ENCODE data around the gene C17orf78. TPM values are rescaled to one million over a fixed set of nuclear protein-coding genes. Genes with fewer than 3 reads are reported as not detected.
A peak's percentile ranks its signal among the peaks of the same experiment; 100 is the strongest.

Gene C17orf78
- total RNA-seq, 1 experiment from 2014 or later, result not detected

DNA sequence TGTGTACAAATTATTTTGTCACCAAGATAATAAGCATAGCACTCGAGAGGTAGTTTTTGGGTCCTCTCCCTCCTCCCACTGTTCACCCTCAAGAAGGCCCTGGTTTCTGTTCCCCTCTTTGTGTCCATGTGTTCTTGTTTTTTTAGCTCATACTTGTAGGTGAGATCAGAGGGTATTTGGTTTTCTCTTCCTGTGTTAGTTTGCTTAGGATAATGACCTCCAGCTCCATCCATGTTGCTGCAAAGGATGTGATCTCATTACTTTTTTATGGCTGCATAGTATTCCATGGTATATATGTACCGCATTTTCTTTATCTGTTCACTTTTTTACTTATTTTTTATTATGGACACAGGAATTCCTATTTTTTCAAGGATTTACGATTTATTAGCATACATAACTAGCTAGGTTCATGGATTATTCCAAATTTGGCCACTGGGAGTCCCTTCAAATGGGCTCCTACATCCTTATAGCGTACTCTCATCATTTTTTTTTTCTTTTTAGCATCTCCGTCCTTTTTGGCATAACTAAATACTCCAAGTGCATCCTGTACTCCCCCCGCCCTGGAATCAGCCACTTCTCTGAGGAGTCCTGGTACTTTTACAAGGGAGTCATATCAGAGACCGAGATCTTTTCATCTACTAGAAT is 38.2 kb downstream of the C17orf78 start:
- Mint-ChIP-seq H3K27me3 (ENCODE audit: insufficient read depth, unreplicated experiment) (no peaks in the 10 kb centered on the region), H3K4me3 (ENCODE audit: unreplicated experiment) (no peak overlapping the region), H3K4me1 (ENCODE audit: insufficient read depth, unreplicated experiment) (no peaks in the 10 kb centered on the region), H3K27ac (ENCODE audit: low read depth, unreplicated experiment) (no peak overlapping the region), H3K36me3 (ENCODE audit: insufficient read depth, unreplicated experiment) (peaks cover 71% of the 10 kb centered on the region), H3K9me3 (ENCODE audit: unreplicated experiment) (no peaks in the 10 kb centered on the region)
- ChIA-PET POLR2A (interaction anchor here (0.6 to 1.0 kb wide), 5 partner anchors 9 to 1557 kb away, joined by 3 to 4 read pairs (median 3); no protein-coding TSS in a partner anchor), CTCF (interaction anchor here (0.6 to 1.2 kb wide), 6 partner anchors 13 to 1184 kb away, joined by 3 to 6 read pairs (median 3); no protein-coding TSS in a partner anchor)
- TF ChIP-seq, protein P1, sequence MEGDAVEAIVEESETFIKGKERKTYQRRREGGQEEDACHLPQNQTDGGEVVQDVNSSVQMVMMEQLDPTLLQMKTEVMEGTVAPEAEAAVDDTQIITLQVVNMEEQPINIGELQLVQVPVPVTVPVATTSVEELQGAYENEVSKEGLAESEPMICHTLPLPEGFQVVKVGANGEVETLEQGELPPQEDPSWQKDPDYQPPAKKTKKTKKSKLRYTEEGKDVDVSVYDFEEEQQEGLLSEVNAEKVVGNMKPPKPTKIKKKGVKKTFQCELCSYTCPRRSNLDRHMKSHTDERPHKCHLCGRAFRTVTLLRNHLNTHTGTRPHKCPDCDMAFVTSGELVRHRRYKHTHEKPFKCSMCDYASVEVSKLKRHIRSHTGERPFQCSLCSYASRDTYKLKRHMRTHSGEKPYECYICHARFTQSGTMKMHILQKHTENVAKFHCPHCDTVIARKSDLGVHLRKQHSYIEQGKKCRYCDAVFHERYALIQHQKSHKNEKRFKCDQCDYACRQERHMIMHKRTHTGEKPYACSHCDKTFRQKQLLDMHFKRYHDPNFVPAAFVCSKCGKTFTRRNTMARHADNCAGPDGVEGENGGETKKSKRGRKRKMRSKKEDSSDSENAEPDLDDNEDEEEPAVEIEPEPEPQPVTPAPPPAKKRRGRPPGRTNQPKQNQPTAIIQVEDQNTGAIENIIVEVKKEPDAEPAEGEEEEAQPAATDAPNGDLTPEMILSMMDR (IDR thresholded peaks at IDR 0.05; ENCODE audit: unreplicated experiment), result peak; percentile 28
- no peak for DNase-seq (ENCODE audit: unreplicated experiment)
- intact Hi-C loops (cut with micrococcal nuclease), result no loop called here
- no TSS peak for BruUV-seq (replicated peaks)

DNA sequence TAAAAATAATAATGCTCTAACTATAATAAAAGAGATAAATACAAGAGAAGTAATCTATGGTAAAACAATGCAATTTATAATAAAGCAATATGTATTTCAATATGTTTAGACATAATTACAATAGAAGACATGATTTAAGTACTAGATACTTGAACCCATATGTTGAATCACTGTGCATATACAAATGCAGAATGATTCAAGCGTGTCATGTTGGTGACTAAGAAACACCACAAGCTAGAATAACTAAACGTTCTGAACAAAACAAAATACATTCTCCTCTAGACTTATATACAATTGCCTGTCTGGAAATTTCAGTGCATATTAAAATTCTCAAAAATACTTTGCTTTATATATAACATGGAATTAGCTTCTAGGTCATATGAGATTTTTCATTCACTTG is 42.1 kb downstream of the C17orf78 start:
- CTCF ChIA-PET, result interaction anchor here (0.6 kb wide), 1 partner anchor 118 kb away, joined by 4 read pairs; no protein-coding TSS in a partner anchor

DNA sequence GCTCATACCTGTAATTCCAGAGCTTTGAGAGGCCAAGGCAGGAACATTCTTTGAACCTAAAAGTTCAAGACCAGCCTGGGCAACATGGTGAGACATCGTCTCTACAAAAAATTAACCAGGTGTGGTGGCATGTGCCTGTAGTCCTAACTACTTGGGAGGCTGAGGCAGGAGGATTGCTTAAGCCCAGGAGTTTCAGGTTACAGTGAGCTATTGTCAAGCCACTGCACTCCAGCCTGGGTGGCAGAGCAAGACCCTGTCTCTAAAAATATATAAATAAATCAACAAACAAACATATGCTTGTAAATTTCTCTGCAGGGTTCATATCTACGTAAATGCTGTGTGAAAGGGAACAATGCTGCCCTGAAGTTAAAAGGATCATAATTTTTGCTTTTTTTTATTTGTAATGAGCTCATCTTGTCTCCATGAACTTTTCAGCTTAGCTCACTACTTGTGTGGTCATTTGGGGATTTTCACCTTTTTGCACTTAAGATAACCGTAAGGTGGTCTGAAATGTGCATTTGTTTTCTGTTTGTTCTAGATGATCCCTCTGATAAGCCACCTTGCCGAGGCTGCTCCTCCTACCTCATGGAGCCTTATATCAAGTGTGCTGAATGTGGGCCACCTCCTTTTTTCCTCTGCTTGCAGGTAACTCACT is 47.3 kb downstream of the C17orf78 start:
- DNase-seq (ENCODE audit: unreplicated experiment), result no peak
- no TSS peak for BruUV-seq (replicated peaks)
- H3K27me3 Mint-ChIP-seq (ENCODE audit: insufficient read depth, unreplicated experiment), result no peaks in the 10 kb centered on the region
- H3K4me3 Mint-ChIP-seq (ENCODE audit: unreplicated experiment), result no peak overlapping the region
- H3K36me3 Mint-ChIP-seq (ENCODE audit: insufficient read depth, unreplicated experiment), result peaks cover 59% of the 10 kb centered on the region
- CTCF ChIA-PET, result interaction anchor here (0.6 to 1.9 kb wide), 3 partner anchors 14 to 61 kb away, joined by 3 to 5 read pairs (median 4); no protein-coding TSS in a partner anchor
- no peak overlapping the region for H3K27ac Mint-ChIP-seq (ENCODE audit: low read depth, unreplicated experiment)
- POLR2A ChIA-PET, result interaction anchor here (0.6 to 2.1 kb wide), 5 partner anchors 9 to 97 kb away, joined by 3 to 4 read pairs (median 4); no protein-coding TSS in a partner anchor
- no peaks in the 10 kb centered on the region for H3K9me3 Mint-ChIP-seq (ENCODE audit: unreplicated experiment)
- H3K4me1 Mint-ChIP-seq (ENCODE audit: insufficient read depth, unreplicated experiment), result no peaks in the 10 kb centered on the region
- TF ChIP-seq, protein P1 (IDR thresholded peaks at IDR 0.05; ENCODE audit: unreplicated experiment), result no peak
- intact Hi-C loops (cut with micrococcal nuclease), result no loop called here

More for the DNA sequence above, 42.1 kb downstream of the C17orf78 start:
- no peak for DNase-seq (ENCODE audit: unreplicated experiment)
- no peak overlapping the region for H3K27ac Mint-ChIP-seq (ENCODE audit: low read depth, unreplicated experiment)
- TF ChIP-seq, protein P1 (IDR thresholded peaks at IDR 0.05; ENCODE audit: unreplicated experiment), result no peak
- H3K9me3 Mint-ChIP-seq (ENCODE audit: unreplicated experiment), result no peaks in the 10 kb centered on the region
- peaks cover 49% of the 10 kb centered on the region for H3K36me3 Mint-ChIP-seq (ENCODE audit: insufficient read depth, unreplicated experiment)
- H3K4me1 Mint-ChIP-seq (ENCODE audit: insufficient read depth, unreplicated experiment), result no peaks in the 10 kb centered on the region
- intact Hi-C loops (cut with micrococcal nuclease), result no loop called here
- no peak overlapping the region for H3K4me3 Mint-ChIP-seq (ENCODE audit: unreplicated experiment)
- POLR2A ChIA-PET, result interaction anchor here (0.8 to 3.7 kb wide), 2 partner anchors 10 to 12 kb away, joined by 3 to 13 read pairs; partner anchors contain the start of genes ACACA and TADA2A
- H3K27me3 Mint-ChIP-seq (ENCODE audit: insufficient read depth, unreplicated experiment), result no peaks in the 10 kb centered on the region
- BruUV-seq (replicated peaks), result no TSS peak

DNA sequence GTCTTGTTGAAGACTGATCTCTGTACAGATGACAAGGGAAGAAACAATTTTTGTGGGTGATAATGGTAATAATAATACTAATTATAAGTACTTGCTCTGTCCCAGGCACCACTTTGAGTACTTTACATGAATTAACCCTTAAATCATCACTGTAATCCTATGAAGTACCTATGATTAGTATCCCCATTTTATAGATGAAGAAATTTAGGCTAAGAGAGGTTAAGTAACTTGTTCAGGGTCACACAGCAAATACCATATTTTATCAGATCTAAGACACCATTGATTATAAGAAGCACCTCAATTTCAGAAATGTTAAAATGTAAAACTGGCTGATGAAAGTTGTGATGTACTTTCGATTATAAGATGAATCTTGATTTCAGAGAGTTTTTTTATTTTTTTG is 49.5 kb downstream of the C17orf78 start:
- BruUV-seq (replicated peaks), result no TSS peak
- TF ChIP-seq, protein P1 (IDR thresholded peaks at IDR 0.05; ENCODE audit: unreplicated experiment), result no peak
- DNase-seq (ENCODE audit: unreplicated experiment), result no peak
- CTCF ChIA-PET, result interaction anchor here (0.6 kb wide), 1 partner anchor 875 kb away, joined by 3 read pairs; no protein-coding TSS in a partner anchor
- POLR2A ChIA-PET, result interaction anchor here (0.9 kb wide), 1 partner anchor 63 kb away, joined by 6 read pairs; no protein-coding TSS in a partner anchor
- Mint-ChIP-seq H3K4me3 (ENCODE audit: unreplicated experiment) (no peak overlapping the region), H3K4me1 (ENCODE audit: insufficient read depth, unreplicated experiment) (peaks cover 6% of the 10 kb centered on the region), H3K27me3 (ENCODE audit: insufficient read depth, unreplicated experiment) (no peaks in the 10 kb centered on the region), H3K27ac (ENCODE audit: low read depth, unreplicated experiment) (no peak overlapping the region), H3K36me3 (ENCODE audit: insufficient read depth, unreplicated experiment) (peaks cover 63% of the 10 kb centered on the region), H3K9me3 (ENCODE audit: unreplicated experiment) (no peaks in the 10 kb centered on the region)
- intact Hi-C loops (cut with micrococcal nuclease), result no loop called here
